Measurements from ENCODE around the gene TSKU. TPM values are rescaled to one million over a fixed set of nuclear protein-coding genes. Genes with fewer than 3 reads are reported as not detected.
A peak's percentile ranks its signal among the peaks of the same experiment; 100 is the strongest.

The TSKU gene
- total RNA-seq, 1 experiment from 2014 or later, result 99.4 TPM

GRCh38 chr11:76770642-76771445 lies 12.3 kb upstream of the TSKU start:
- H3K4me3 ChIP-seq, result peak overlapping the region; percentile 69; the same call in 1 of the 2 replicates
- H3K79me2 ChIP-seq (ENCODE audit: low read depth), result peaks cover 37% of the 10 kb centered on the region
- H2AFZ ChIP-seq, result no peak overlapping the region
- H3K27me3 ChIP-seq (ENCODE audit: insufficient read depth, low read depth), result no peaks in the 10 kb centered on the region
- intact Hi-C loops (cut with micrococcal nuclease; ENCODE audit: unreplicated experiment), result loop anchor here (1.0 kb wide), 1 partner anchor 11 kb away; no protein-coding TSS in a partner anchor
- no peaks in the 10 kb centered on the region for H4K20me1 ChIP-seq (ENCODE audit: insufficient read depth)
- TF ChIP-seq EZH2 (IDR thresholded peaks at IDR 0.05; ENCODE audit: low read depth) (no peak), CTCF (conservative IDR thresholded peaks at IDR 0.05) (no peak)
- 0 out of 2 replicates have a peak, but pooled peaks cover 22% of the 10 kb centered on the region for H3K36me3 ChIP-seq (ENCODE audit: low read depth)
- CTCF ChIA-PET, result interaction anchor here (0.6 to 1.7 kb wide), 2 partner anchors 18 to 49 kb away, joined by 4 read pairs; no protein-coding TSS in a partner anchor
- peak overlapping the region; percentile 97 for H3K4me2 ChIP-seq
- no TSS peak for BruUV-seq (replicated peaks)
- peaks cover 69% of the 10 kb centered on the region for H3F3A ChIP-seq (ENCODE audit: insufficient read depth, low read depth)
- H3K9me3 ChIP-seq (ENCODE audit: insufficient read depth, low read depth), result peaks cover 6% of the 10 kb centered on the region
- POLR2A ChIA-PET (ENCODE audit: unreplicated experiment), result interaction anchor here (0.6 to 3.1 kb wide), 6 partner anchors 12 to 704 kb away, joined by 3 to 24 read pairs (median 6); partner anchors contain the start of gene TSKU
- no peaks in the 10 kb centered on the region for H3K9me2 ChIP-seq (ENCODE audit: insufficient read depth)
- peaks cover 81% of the 10 kb centered on the region for H3K4me1 ChIP-seq (replicated peaks; ENCODE audit: insufficient read depth)
- peak; percentile 81 to 97 for DNase-seq
- peak overlapping the region; percentile 99 for H3K27ac ChIP-seq

- peak in 1 of 2 experiments; percentile 82 for DNase-seq
- TF ChIP-seq CTCF (conservative IDR thresholded peaks at IDR 0.05), result no peak
- no peak for TF ChIP-seq EZH2 (IDR thresholded peaks at IDR 0.05; ENCODE audit: low read depth)
- Histone ChIP-seq H3K36me3 (ENCODE audit: low read depth) (peaks cover 29% of the 10 kb centered on the region; the same call in 1 of the 2 replicates), H3K9me2 (ENCODE audit: insufficient read depth) (no peaks in the 10 kb centered on the region), H3K4me3 (peak overlapping the region; percentile 69; the same call in 1 of the 2 replicates), H3K4me2 (peak overlapping the region; percentile 97), H4K20me1 (ENCODE audit: insufficient read depth) (no peaks in the 10 kb centered on the region), H3F3A (ENCODE audit: insufficient read depth, low read depth) (peaks cover 69% of the 10 kb centered on the region), H3K27me3 (ENCODE audit: insufficient read depth, low read depth) (no peaks in the 10 kb centered on the region), H3K79me2 (ENCODE audit: low read depth) (peaks cover 30% of the 10 kb centered on the region), H3K4me1 (replicated peaks; ENCODE audit: insufficient read depth) (peaks cover 74% of the 10 kb centered on the region), H3K9me3 (ENCODE audit: insufficient read depth, low read depth) (peaks cover 13% of the 10 kb centered on the region), H3K27ac (peak overlapping the region; percentile 99), H2AFZ (no peak overlapping the region)
- POLR2A ChIA-PET (ENCODE audit: unreplicated experiment), result interaction anchor here (0.6 to 3.1 kb wide), 3 partner anchors 11 to 703 kb away, joined by 4 to 24 read pairs (median 21); partner anchors contain the start of gene TSKU
- CTCF ChIA-PET, result interaction anchor here (0.5 to 0.6 kb wide), 2 partner anchors 13 to 50 kb away, joined by 4 to 5 read pairs; no protein-coding TSS in a partner anchor
- intact Hi-C loops (cut with micrococcal nuclease; ENCODE audit: unreplicated experiment), result loop anchor here (1.0 kb wide), 1 partner anchor 11 kb away; no protein-coding TSS in a partner anchor
- BruUV-seq (replicated peaks), result no TSS peak
Measured at GRCh38 chr11:76771446-76772099, 11.6 kb upstream of the TSKU start.

GRCh38 chr11:76772100-76772782 lies 10.9 kb upstream of the TSKU start:
- H3K4me1 ChIP-seq (replicated peaks; ENCODE audit: insufficient read depth), result peaks cover 67% of the 10 kb centered on the region

More at GRCh38 chr11:76772100-76772782, 10.9 kb upstream of the TSKU start:
- BruUV-seq (replicated peaks), result no TSS peak
- no peaks in the 10 kb centered on the region for H3K9me2 ChIP-seq (ENCODE audit: insufficient read depth)
- peak overlapping the region; percentile 97 for H3K4me2 ChIP-seq
- peak overlapping the region; percentile 69; the same call in 1 of the 2 replicates for H3K4me3 ChIP-seq
- peaks cover 69% of the 10 kb centered on the region for H3F3A ChIP-seq (ENCODE audit: insufficient read depth, low read depth)
- peaks cover 23% of the 10 kb centered on the region for H3K79me2 ChIP-seq (ENCODE audit: low read depth)
- intact Hi-C loops (cut with micrococcal nuclease; ENCODE audit: unreplicated experiment), result no loop called here
- ChIA-PET POLR2A (ENCODE audit: unreplicated experiment) (interaction anchor here (3.1 kb wide), 1 partner anchor 16 kb away, joined by 21 read pairs; no protein-coding TSS in a partner anchor), CTCF (no interaction called here)
- TF ChIP-seq EZH2 (IDR thresholded peaks at IDR 0.05; ENCODE audit: low read depth), result no peak
- no peak for TF ChIP-seq CTCF (conservative IDR thresholded peaks at IDR 0.05)
- H3K36me3 ChIP-seq (ENCODE audit: low read depth), result peaks cover 29% of the 10 kb centered on the region; the same call in 1 of the 2 replicates
- peaks cover 20% of the 10 kb centered on the region for H3K9me3 ChIP-seq (ENCODE audit: insufficient read depth, low read depth)
- H3K27ac ChIP-seq, result peak overlapping the region; percentile 99
- H2AFZ ChIP-seq, result no peak overlapping the region
- peak in 1 of 2 experiments; percentile 89 for DNase-seq
- H4K20me1 ChIP-seq (ENCODE audit: insufficient read depth), result no peaks in the 10 kb centered on the region
- H3K27me3 ChIP-seq (ENCODE audit: insufficient read depth, low read depth), result no peaks in the 10 kb centered on the region
